Measurements from ENCODE around the gene INTS1. TPM values are rescaled to one million over a fixed set of nuclear protein-coding genes. Genes with fewer than 3 reads are reported as not detected.

INTS1 gene
- total RNA-seq, 1 experiment from 2014 or later = 43.3 TPM

- DNase-seq (ENCODE audit: low read depth) = no peak
These were observed 5.0 kb upstream of the INTS1 start for GRCh38 chr7:1509226-1509625.

- DNase-seq (ENCODE audit: low read depth) = no peak
These were observed 4.1 kb upstream of the INTS1 start for GRCh38 chr7:1508277-1508758.

- DNase-seq (ENCODE audit: low read depth) = peak; percentile 32
These were observed 1.8 kb upstream of the INTS1 start for GRCh38 chr7:1505731-1506550.

GRCh38 chr7:1503390-1503789 is 799 bp downstream of the INTS1 start:
- DNase-seq (ENCODE audit: low read depth) = no peak

GRCh38 chr7:1502845-1503244 is 1.3 kb downstream of the INTS1 start:
- DNase-seq (ENCODE audit: low read depth) = no peak

- no peak for DNase-seq (ENCODE audit: low read depth)
These were observed 2.5 kb downstream of the INTS1 start for GRCh38 chr7:1501487-1502270.

GRCh38 chr7:1500064-1500807 is 4.0 kb downstream of the INTS1 start:
- no peak for DNase-seq (ENCODE audit: low read depth)

GRCh38 chr7:1499367-1500029 is 4.7 kb downstream of the INTS1 start:
- DNase-seq (ENCODE audit: low read depth) = no peak

- DNase-seq (ENCODE audit: low read depth) = no peak
These were observed 5.6 kb downstream of the INTS1 start for GRCh38 chr7:1498370-1499305.

GRCh38 chr7:1497293-1497927 is 6.8 kb downstream of the INTS1 start:
- DNase-seq (ENCODE audit: low read depth) = no peak

- no peak for DNase-seq (ENCODE audit: low read depth)
These were observed 7.5 kb downstream of the INTS1 start for GRCh38 chr7:1496531-1497292.

- no peak for DNase-seq (ENCODE audit: low read depth)
These were observed 8.5 kb downstream of the INTS1 start for GRCh38 chr7:1495564-1496242.

- no peak for DNase-seq (ENCODE audit: low read depth)
These were observed 9.2 kb downstream of the INTS1 start for GRCh38 chr7:1494866-1495563.

- no peak for DNase-seq (ENCODE audit: low read depth)
These were observed 9.7 kb downstream of the INTS1 start for GRCh38 chr7:1494447-1494846.

- no peak for DNase-seq (ENCODE audit: low read depth)
These were observed 10.6 kb downstream of the INTS1 start for GRCh38 chr7:1493571-1493970.

- no peak for DNase-seq (ENCODE audit: low read depth)
These were observed 11.1 kb downstream of the INTS1 start for GRCh38 chr7:1493129-1493528.

GRCh38 chr7:1492640-1493039 is 11.5 kb downstream of the INTS1 start:
- no peak for DNase-seq (ENCODE audit: low read depth)

GRCh38 chr7:1492221-1492620 is 12.0 kb downstream of the INTS1 start:
- DNase-seq (ENCODE audit: low read depth) = no peak
